Endothelial cell of umbilical vein (primary cell): ENCODE measurements around the gene PPME1. TPM values are rescaled to one million over a fixed set of nuclear protein-coding genes. Genes with fewer than 3 reads are reported as not detected.

Experiments
- BruUV-seq: library from RNA; stranded (reverse); fragments of 400-500 nt; replicated peaks from 2 replicates; lab custom pipeline; 2021; lab: Mats Ljungman, UMichigan
- CTCF ChIA-PET: fragments of 300-600, 350-600 bp; sonication (Branson Sonifier 250); formaldehyde crosslinking; loops from one replicate; lab custom pipeline; 2021; ENCODE audit warnings: antibody characterized with exemption, inconsistent platforms; lab: Charles Lee
- POLR2A ChIA-PET: fragments of 300-600, 350-600 bp; sonication (Branson Sonifier 250); formaldehyde crosslinking; loops from one replicate; lab custom pipeline; 2021; ENCODE audit warnings: antibody characterized with exemption, inconsistent platforms; lab: Charles Lee
- DNase-seq: peaks from one replicate; pipeline ENCODE4 v3.0.0-alpha.2; 2011; ENCODE audit warnings: low read depth, low spot score
- FAIRE-seq: peaks from 2 replicates; lab custom pipeline; 2011; peaks lifted over from hg19 to GRCh38; lab: Jason Lieb, UNC
- H2AFZ ChIP-seq: 2 replicates; pipeline ENCODE4 v1.6.0; 2012; ENCODE audit warnings: low read depth, low read length, control low read depth, inconsistent platforms
- H3K27ac ChIP-seq: 2 replicates; pipeline ENCODE4 v1.5.1; 2011; ENCODE audit warnings: low read depth, mild to moderate bottlenecking, control low read depth, low read length, moderate library complexity; ENCODE audit not compliant: insufficient read depth
- H3K27me3 ChIP-seq, 2 experiments: 2 replicates each; pipeline versions ENCODE4 v1.6.0 to v1.6.1; 2011; ENCODE audit warnings: low read length in 2 of 2, mixed read lengths in 1 of 2; ENCODE audit not compliant: control insufficient read depth in 2 of 2, insufficient read depth in 2 of 2
- H3K36me3 ChIP-seq, 2 experiments: 2 replicates in 1 of 2; 3 replicates in 1 of 2; pipeline ENCODE4 v1.5.1; 2011; ENCODE audit warnings: low read length in 2 of 2, mild to moderate bottlenecking in 1 of 2, moderate library complexity in 1 of 2; ENCODE audit not compliant: control insufficient read depth in 2 of 2, insufficient read depth in 2 of 2; ENCODE audit errors: extremely low read depth in 1 of 2
- H3K4me1 ChIP-seq: 3 replicates; pipeline ENCODE4 v1.5.1; 2011; ENCODE audit warnings: mild to moderate bottlenecking, low read length; ENCODE audit not compliant: control insufficient read depth, insufficient read depth; ENCODE audit errors: extremely low read depth
- H3K4me2 ChIP-seq: 2 replicates; pipeline ENCODE4 v1.6.1; 2011; ENCODE audit warnings: low read length, control low read depth, mixed read lengths; ENCODE audit not compliant: insufficient read depth
- H3K4me3 ChIP-seq, 3 experiments: fragments of 200-600 bp in 1 of 3; sonication (generic), shearing (Covaris generic) in 1 of 3; replicated peaks in 1 of 3; 2 replicates each; pipeline ENCODE4 v1.5.1; 2011 to 2016; ENCODE audit warnings: control low read depth in 3 of 3, low read length in 3 of 3, mild to moderate bottlenecking in 2 of 3, inconsistent platforms in 1 of 3, low read depth in 1 of 3, moderate library complexity in 1 of 3; ENCODE audit not compliant: insufficient read depth in 1 of 3
- H3K79me2 ChIP-seq: 2 replicates; pipeline ENCODE4 v1.6.0; 2012; ENCODE audit warnings: low read length, inconsistent platforms; ENCODE audit not compliant: control insufficient read depth, insufficient read depth
- H3K9ac ChIP-seq: replicated peaks from 2 replicates; pipeline ENCODE3; 2011; ENCODE audit warnings: low read length, control low read depth; ENCODE audit not compliant: insufficient read depth; ENCODE audit errors: extremely low read depth
- H3K9me1 ChIP-seq: replicated peaks from 3 replicates; pipeline ENCODE4 v1.6.0; 2011; ENCODE audit warnings: mild to moderate bottlenecking, low read length; ENCODE audit not compliant: control insufficient read depth, insufficient read depth; ENCODE audit errors: extremely low read depth
- H3K9me3 ChIP-seq: replicated peaks from 2 replicates; pipeline ENCODE4 v1.5.1; 2012; ENCODE audit warnings: low read length, inconsistent platforms; ENCODE audit not compliant: control insufficient read depth, insufficient read depth
- H4K20me1 ChIP-seq: replicated peaks from 2 replicates; pipeline ENCODE3; 2011; ENCODE audit warnings: mild to moderate bottlenecking, low read length; ENCODE audit not compliant: control insufficient read depth, insufficient read depth; ENCODE audit errors: extremely low read depth
- CTCF ChIP-seq, 2 donors: IDR thresholded peaks; 1 replicate in 1 of 2; 2 replicates in 1 of 2; pipeline ENCODE4 v1.5.1; 2011; ENCODE audit warnings: low read length in 2 of 2, mild to moderate bottlenecking in 2 of 2, moderate library complexity in 2 of 2, control low read depth in 1 of 2, inconsistent platforms in 1 of 2, low read depth in 1 of 2; ENCODE audit not compliant: insufficient read depth in 1 of 2; ENCODE audit errors: extremely low read depth in 1 of 2
- EZH2 ChIP-seq: IDR thresholded peaks from 2 replicates; pipeline ENCODE4 v1.6.1; 2012; ENCODE audit warnings: borderline replicate concordance, low read depth, mild to moderate bottlenecking, moderate library complexity, low read length, inconsistent platforms; ENCODE audit not compliant: severe bottlenecking
- GATA2 ChIP-seq: IDR thresholded peaks from 2 replicates; pipeline ENCODE4 v1.7.0; 2011; ENCODE audit warnings: low read depth, mild to moderate bottlenecking, moderate library complexity, mixed read lengths, low read length; ENCODE audit not compliant: insufficient read length, insufficient read depth
- JUN ChIP-seq: IDR thresholded peaks from 2 replicates; pipeline ENCODE4 v1.6.1; 2011; ENCODE audit warnings: borderline replicate concordance, low read depth; ENCODE audit not compliant: insufficient read length, insufficient read depth
- MAX ChIP-seq: IDR thresholded peaks from 2 replicates; pipeline ENCODE4 v1.6.1; 2011; ENCODE audit not compliant: insufficient read depth, insufficient read length
- MYC ChIP-seq: IDR thresholded peaks from one replicate; pipeline ENCODE4 v1.6.1; 2011; ENCODE audit warnings: mild to moderate bottlenecking, low read depth, low read length
- POLR2A ChIP-seq: IDR thresholded peaks from 2 replicates; pipeline ENCODE4 v1.6.1; 2012; ENCODE audit warnings: low read depth, mild to moderate bottlenecking, control low read depth, low read length
- dilution Hi-C: fragments of 300-500 bp; cut with MboI; formaldehyde crosslinking; loops from one replicate; pipeline ENCODE4 v1.15.0; 2019; ENCODE audit warnings: low sequenced_read_pairs; ENCODE audit not compliant: extremely low pct_ligation_motif_present
- intact Hi-C: fragments of 100-400 bp; cut with micrococcal nuclease; formaldehyde crosslinking; loops from one replicate; pipeline ENCODE4 v1.10.0; 2022
- polyA plus RNA-seq, 4 experiments: library from polyadenylated mRNA; depleted of rRNA in 3 of 4; stranded (reverse) in 3 of 4; unstranded in 1 of 4; fragments of >200 nt; gene quantifications; 2 replicates each; pipeline versions ENCODE4 v1.2.1 to v1.2.3, GENCODE V29; 2011 to 2012; ENCODE audit warnings: missing spikeins in 1 of 4
- total RNA-seq: library from RNA; stranded (reverse); gene quantifications from 2 replicates; pipeline ENCODE4 v1.2.3, GENCODE V29; 2021

Gene PPME1
- total and polyA plus RNA-seq, 2 donors (not counting 3 experiments of a cell fraction or from before 2014, with no cell fraction given): 37.2 to 49.9 TPM

- Histone ChIP-seq H2AFZ (no peak overlapping the region), H3K9ac (no peak overlapping the region), H3K27me3 (no peaks in the 10 kb centered on the region), H3K9me3 (no peaks in the 10 kb centered on the region), H3K27ac (no peak overlapping the region), H3K36me3 (peaks cover 0 to 4% of the 10 kb centered on the region in 2 experiments), H3K4me3 (no peak overlapping the region), H3K79me2 (no peaks in the 10 kb centered on the region), H4K20me1 (no peaks in the 10 kb centered on the region), H3K4me1 (peaks cover 26% of the 10 kb centered on the region), H3K4me2 (no peak overlapping the region), H3K9me1 (no peaks in the 10 kb centered on the region)
- TF ChIP-seq GATA2: no peak
- TF ChIP-seq EZH2: no peak
- no peak for TF ChIP-seq POLR2A
- no peak for TF ChIP-seq JUN
- no peak for TF ChIP-seq MAX
- FAIRE-seq (no peak), DNase-seq (no peak)
- ChIA-PET CTCF (no interaction called here), POLR2A (no interaction called here)
- BruUV-seq: no TSS peak
- intact Hi-C loops (no loop called here), dilution Hi-C loops (no loop called here)
These were observed 28.5 kb upstream of the PPME1 start for GRCh38 chr11:74142624-74143023.

DNA sequence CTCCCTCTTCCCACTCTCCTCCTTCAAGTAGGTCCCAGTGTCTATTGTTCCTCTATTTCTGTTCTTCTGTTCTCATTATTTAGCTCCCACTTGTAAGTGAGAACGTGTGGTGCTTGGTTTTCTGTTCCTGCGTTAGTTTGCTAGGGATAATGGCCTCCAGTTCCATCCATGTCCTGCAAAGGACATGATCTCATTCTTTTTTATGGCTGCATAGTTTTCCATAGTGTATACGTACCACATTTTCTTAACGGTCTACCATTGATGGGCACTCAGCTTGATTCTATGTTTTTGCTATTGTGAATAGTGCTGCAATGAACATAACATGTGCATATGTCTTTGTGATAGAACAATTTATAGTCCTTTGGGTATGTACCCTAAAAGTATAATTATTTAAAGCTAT is 26.5 kb upstream of the PPME1 start:
- no peak overlapping the region for H3K4me2 ChIP-seq
- H4K20me1 ChIP-seq: peaks cover under 1% of the 10 kb centered on the region
- POLR2A ChIA-PET: no interaction called here
- H3K9me1 ChIP-seq: no peaks in the 10 kb centered on the region
- H3K4me3 ChIP-seq: no peak overlapping the region
- DNase-seq: no peak
- no peaks in the 10 kb centered on the region for H3K27me3 ChIP-seq
- no peaks in the 10 kb centered on the region for H3K36me3 ChIP-seq
- TF ChIP-seq MYC: no peak
- TF ChIP-seq GATA2: no peak
- TF ChIP-seq JUN: no peak
- no peak for TF ChIP-seq EZH2
- no peak for TF ChIP-seq MAX
- no peak for TF ChIP-seq CTCF (IDR thresholded peaks at IDR 0.05; ENCODE audit: extremely low read depth in 1 of 2, insufficient read depth in 1 of 2, low read depth in 1 of 2, low read length in 2 of 2)
- no peak overlapping the region for H2AFZ ChIP-seq
- H3K9me3 ChIP-seq: no peaks in the 10 kb centered on the region
- H3K27ac ChIP-seq: no peak overlapping the region
- no peaks in the 10 kb centered on the region for H3K79me2 ChIP-seq
- H3K4me1 ChIP-seq: peaks cover 12% of the 10 kb centered on the region
- CTCF ChIA-PET: interaction anchor here (0.6 kb wide), 1 partner anchor 595 kb away, joined by 3 read pairs; no protein-coding TSS in a partner anchor
- intact Hi-C loops (no loop called here), dilution Hi-C loops (no loop called here)
- no peak overlapping the region for H3K9ac ChIP-seq
- no peak for FAIRE-seq
- BruUV-seq: no TSS peak
